Endothelial cell of umbilical vein (primary cell): Measurements from ENCODE around the gene TENM4. TPM values are rescaled to one million over a fixed set of nuclear protein-coding genes. Genes with fewer than 3 reads are reported as not detected.

ENCODE experiments used
- BruUV-seq: library from RNA; stranded (reverse); fragments of 400-500 nt; replicated peaks from 2 replicates; lab custom pipeline; 2021; lab: Mats Ljungman, UMichigan
- CTCF ChIA-PET: fragments of 300-600, 350-600 bp; sonication (Branson Sonifier 250); formaldehyde crosslinking; loops from one replicate; lab custom pipeline; 2021; ENCODE audit warnings: antibody characterized with exemption, inconsistent platforms; lab: Charles Lee
- POLR2A ChIA-PET: fragments of 300-600, 350-600 bp; sonication (Branson Sonifier 250); formaldehyde crosslinking; loops from one replicate; lab custom pipeline; 2021; ENCODE audit warnings: antibody characterized with exemption, inconsistent platforms; lab: Charles Lee
- DNase-seq: peaks from one replicate; pipeline ENCODE4 v3.0.0-alpha.2; 2011; ENCODE audit warnings: low read depth, low spot score
- FAIRE-seq: peaks from 2 replicates; lab custom pipeline; 2011; peaks lifted over from hg19 to GRCh38; lab: Jason Lieb, UNC
- H2AFZ ChIP-seq: 2 replicates; pipeline ENCODE4 v1.6.0; 2012; ENCODE audit warnings: low read depth, low read length, control low read depth, inconsistent platforms
- H3K27ac ChIP-seq: 2 replicates; pipeline ENCODE4 v1.5.1; 2011; ENCODE audit warnings: low read depth, mild to moderate bottlenecking, control low read depth, low read length, moderate library complexity; ENCODE audit not compliant: insufficient read depth
- H3K27me3 ChIP-seq, 2 experiments: 2 replicates each; pipeline versions ENCODE4 v1.6.0 to v1.6.1; 2011; ENCODE audit warnings: low read length in 2 of 2, mixed read lengths in 1 of 2; ENCODE audit not compliant: control insufficient read depth in 2 of 2, insufficient read depth in 2 of 2
- H3K36me3 ChIP-seq, 2 experiments: 2 replicates in 1 of 2; 3 replicates in 1 of 2; pipeline ENCODE4 v1.5.1; 2011; ENCODE audit warnings: low read length in 2 of 2, mild to moderate bottlenecking in 1 of 2, moderate library complexity in 1 of 2; ENCODE audit not compliant: control insufficient read depth in 2 of 2, insufficient read depth in 2 of 2; ENCODE audit errors: extremely low read depth in 1 of 2
- H3K4me1 ChIP-seq: 3 replicates; pipeline ENCODE4 v1.5.1; 2011; ENCODE audit warnings: mild to moderate bottlenecking, low read length; ENCODE audit not compliant: control insufficient read depth, insufficient read depth; ENCODE audit errors: extremely low read depth
- H3K4me2 ChIP-seq: 2 replicates; pipeline ENCODE4 v1.6.1; 2011; ENCODE audit warnings: low read length, control low read depth, mixed read lengths; ENCODE audit not compliant: insufficient read depth
- H3K4me3 ChIP-seq, 3 experiments: fragments of 200-600 bp in 1 of 3; sonication (generic), shearing (Covaris generic) in 1 of 3; replicated peaks in 1 of 3; 2 replicates each; pipeline ENCODE4 v1.5.1; 2011 to 2016; ENCODE audit warnings: control low read depth in 3 of 3, low read length in 3 of 3, mild to moderate bottlenecking in 2 of 3, inconsistent platforms in 1 of 3, low read depth in 1 of 3, moderate library complexity in 1 of 3; ENCODE audit not compliant: insufficient read depth in 1 of 3
- H3K79me2 ChIP-seq: 2 replicates; pipeline ENCODE4 v1.6.0; 2012; ENCODE audit warnings: low read length, inconsistent platforms; ENCODE audit not compliant: control insufficient read depth, insufficient read depth
- H3K9ac ChIP-seq: replicated peaks from 2 replicates; pipeline ENCODE3; 2011; ENCODE audit warnings: low read length, control low read depth; ENCODE audit not compliant: insufficient read depth; ENCODE audit errors: extremely low read depth
- H3K9me1 ChIP-seq: replicated peaks from 3 replicates; pipeline ENCODE4 v1.6.0; 2011; ENCODE audit warnings: mild to moderate bottlenecking, low read length; ENCODE audit not compliant: control insufficient read depth, insufficient read depth; ENCODE audit errors: extremely low read depth
- H3K9me3 ChIP-seq: replicated peaks from 2 replicates; pipeline ENCODE4 v1.5.1; 2012; ENCODE audit warnings: low read length, inconsistent platforms; ENCODE audit not compliant: control insufficient read depth, insufficient read depth
- H4K20me1 ChIP-seq: replicated peaks from 2 replicates; pipeline ENCODE3; 2011; ENCODE audit warnings: mild to moderate bottlenecking, low read length; ENCODE audit not compliant: control insufficient read depth, insufficient read depth; ENCODE audit errors: extremely low read depth
- EZH2 ChIP-seq: IDR thresholded peaks from 2 replicates; pipeline ENCODE4 v1.6.1; 2012; ENCODE audit warnings: borderline replicate concordance, low read depth, mild to moderate bottlenecking, moderate library complexity, low read length, inconsistent platforms; ENCODE audit not compliant: severe bottlenecking
- FOS ChIP-seq: IDR thresholded peaks from 2 replicates; pipeline ENCODE4 v1.6.1; 2011; ENCODE audit warnings: mild to moderate bottlenecking, low read length, moderate library complexity, borderline replicate concordance; ENCODE audit not compliant: insufficient read depth
- JUN ChIP-seq: IDR thresholded peaks from 2 replicates; pipeline ENCODE4 v1.6.1; 2011; ENCODE audit warnings: borderline replicate concordance, low read depth; ENCODE audit not compliant: insufficient read length, insufficient read depth
- MAX ChIP-seq: IDR thresholded peaks from 2 replicates; pipeline ENCODE4 v1.6.1; 2011; ENCODE audit not compliant: insufficient read depth, insufficient read length
- POLR2AphosphoS5 ChIP-seq: IDR thresholded peaks from 2 replicates; pipeline ENCODE4 v1.6.1; 2012; ENCODE audit warnings: low read depth, mild to moderate bottlenecking, control low read depth, low read length, moderate library complexity; ENCODE audit not compliant: insufficient read depth
- dilution Hi-C: fragments of 300-500 bp; cut with MboI; formaldehyde crosslinking; loops from one replicate; pipeline ENCODE4 v1.15.0; 2019; ENCODE audit warnings: low sequenced_read_pairs; ENCODE audit not compliant: extremely low pct_ligation_motif_present
- intact Hi-C: fragments of 100-400 bp; cut with micrococcal nuclease; formaldehyde crosslinking; loops from one replicate; pipeline ENCODE4 v1.10.0; 2022
- polyA plus RNA-seq, 4 experiments: library from polyadenylated mRNA; depleted of rRNA in 3 of 4; stranded (reverse) in 3 of 4; unstranded in 1 of 4; fragments of >200 nt; gene quantifications; 2 replicates each; pipeline versions ENCODE4 v1.2.1 to v1.2.3, GENCODE V29; 2011 to 2012; ENCODE audit warnings: missing spikeins in 1 of 4
- total RNA-seq: library from RNA; stranded (reverse); gene quantifications from 2 replicates; pipeline ENCODE4 v1.2.3, GENCODE V29; 2021
- TF ChIP-seq, protein P1 (sequence below), 2 donors: IDR thresholded peaks; 1 replicate in 1 of 2; 2 replicates in 1 of 2; pipeline ENCODE4 v1.5.1; 2011; ENCODE audit warnings: low read length in 2 of 2, mild to moderate bottlenecking in 2 of 2, moderate library complexity in 2 of 2, control low read depth in 1 of 2, inconsistent platforms in 1 of 2, low read depth in 1 of 2; ENCODE audit not compliant: insufficient read depth in 1 of 2; ENCODE audit errors: extremely low read depth in 1 of 2

Gene TENM4
- total and polyA plus RNA-seq, 2 donors (not counting 3 experiments of a cell fraction or from before 2014, with no cell fraction given) = 0.06 to 0.27 TPM

- no peaks in the 10 kb centered on the region for H3K27me3 ChIP-seq
- FAIRE-seq = no peak
- BruUV-seq = no TSS peak
- no peak overlapping the region for H3K4me2 ChIP-seq
- DNase-seq = no peak
- no peak overlapping the region for H2AFZ ChIP-seq
- TF ChIP-seq, protein P1, sequence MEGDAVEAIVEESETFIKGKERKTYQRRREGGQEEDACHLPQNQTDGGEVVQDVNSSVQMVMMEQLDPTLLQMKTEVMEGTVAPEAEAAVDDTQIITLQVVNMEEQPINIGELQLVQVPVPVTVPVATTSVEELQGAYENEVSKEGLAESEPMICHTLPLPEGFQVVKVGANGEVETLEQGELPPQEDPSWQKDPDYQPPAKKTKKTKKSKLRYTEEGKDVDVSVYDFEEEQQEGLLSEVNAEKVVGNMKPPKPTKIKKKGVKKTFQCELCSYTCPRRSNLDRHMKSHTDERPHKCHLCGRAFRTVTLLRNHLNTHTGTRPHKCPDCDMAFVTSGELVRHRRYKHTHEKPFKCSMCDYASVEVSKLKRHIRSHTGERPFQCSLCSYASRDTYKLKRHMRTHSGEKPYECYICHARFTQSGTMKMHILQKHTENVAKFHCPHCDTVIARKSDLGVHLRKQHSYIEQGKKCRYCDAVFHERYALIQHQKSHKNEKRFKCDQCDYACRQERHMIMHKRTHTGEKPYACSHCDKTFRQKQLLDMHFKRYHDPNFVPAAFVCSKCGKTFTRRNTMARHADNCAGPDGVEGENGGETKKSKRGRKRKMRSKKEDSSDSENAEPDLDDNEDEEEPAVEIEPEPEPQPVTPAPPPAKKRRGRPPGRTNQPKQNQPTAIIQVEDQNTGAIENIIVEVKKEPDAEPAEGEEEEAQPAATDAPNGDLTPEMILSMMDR (IDR thresholded peaks at IDR 0.05; ENCODE audit: extremely low read depth in 1 of 2, insufficient read depth in 1 of 2, low read depth in 1 of 2, low read length in 2 of 2) = no peak
- TF ChIP-seq MAX (no peak), POLR2AphosphoS5 (no peak)
- no peaks in the 10 kb centered on the region for H3K9me3 ChIP-seq
- H3K9ac ChIP-seq = no peak overlapping the region
- H3K79me2 ChIP-seq = no peaks in the 10 kb centered on the region
- no peaks in the 10 kb centered on the region for H4K20me1 ChIP-seq
- intact Hi-C loops = no loop called here
- no peaks in the 10 kb centered on the region for H3K9me1 ChIP-seq
- H3K36me3 ChIP-seq = no peaks in the 10 kb centered on the region
- no peak overlapping the region for H3K4me3 ChIP-seq
- H3K27ac ChIP-seq = no peak overlapping the region
- ChIA-PET CTCF (no interaction called here), POLR2A (no interaction called here)
- dilution Hi-C loops = no loop called here
- no peaks in the 10 kb centered on the region for H3K4me1 ChIP-seq
These were observed 587.3 kb downstream of the TENM4 start for GRCh38 chr11:78853521-78853920.

DNA sequence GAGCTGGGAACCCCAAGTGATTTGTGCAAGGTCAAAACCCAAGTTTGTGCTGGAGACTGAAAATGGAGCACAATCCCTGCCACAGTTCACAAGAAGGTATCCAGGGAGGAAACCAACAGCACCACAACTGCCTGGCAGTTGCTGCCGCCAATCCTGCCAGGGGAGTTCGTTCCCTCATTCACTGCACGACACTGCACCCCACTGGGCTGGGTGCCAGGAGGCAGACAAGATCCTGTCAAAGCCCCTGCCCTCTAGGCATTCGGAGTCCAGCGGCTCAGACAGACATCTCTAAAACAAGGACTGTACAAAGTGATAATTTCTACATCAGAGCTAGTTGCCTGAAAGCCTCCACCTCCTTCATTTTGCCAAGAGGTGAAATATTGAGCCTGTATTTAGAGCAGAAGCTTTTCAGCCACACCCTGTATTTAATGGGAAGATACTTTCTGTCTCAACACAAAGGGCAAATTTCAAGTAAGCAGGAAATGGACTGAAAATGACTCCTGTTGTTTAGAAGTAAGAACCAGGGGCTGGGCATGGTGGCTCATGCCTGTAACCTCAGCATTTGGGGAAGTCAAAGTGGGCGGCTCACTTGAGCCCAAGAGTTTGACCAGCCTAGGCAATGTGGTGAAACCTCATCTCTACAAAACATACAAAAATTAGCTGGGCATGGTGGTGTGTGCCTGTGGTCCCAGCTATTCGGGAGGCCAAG, 588.8 kb downstream of the TENM4 start:
- intact Hi-C loops (no loop called here), dilution Hi-C loops (no loop called here)
- Histone ChIP-seq H3K4me2 (no peak overlapping the region), H3K79me2 (no peaks in the 10 kb centered on the region), H3K36me3 (no peaks in the 10 kb centered on the region), H3K9me1 (no peaks in the 10 kb centered on the region), H3K9me3 (no peaks in the 10 kb centered on the region), H2AFZ (no peak overlapping the region), H3K9ac (no peak overlapping the region), H3K27me3 (no peaks in the 10 kb centered on the region), H3K4me3 (no peak overlapping the region), H3K4me1 (no peaks in the 10 kb centered on the region), H3K27ac (no peak overlapping the region), H4K20me1 (no peaks in the 10 kb centered on the region)
- DNase-seq (no peak), FAIRE-seq (no peak)
- ChIA-PET CTCF (interaction anchor here (0.8 kb wide), 1 partner anchor 14 kb away, joined by 3 read pairs; no protein-coding TSS in a partner anchor), POLR2A (no interaction called here)
- no TSS peak for BruUV-seq
- TF ChIP-seq FOS (no peak), JUN (no peak), EZH2 (no peak)
